Lower leg skin (tissue), 4 donors: ENCODE data around the gene FFAR4. TPM values are rescaled to one million over a fixed set of nuclear protein-coding genes. Genes with fewer than 3 reads are reported as not detected.
"Not testable (repeated sequence)": the region's sequence is repeated elsewhere in the genome, so short reads cannot be mapped to it uniquely, and the experiment has no call there.

Source experiments
- DNase-seq, 2 donors: peaks; one replicate each; pipeline ENCODE4 v3.0.0-alpha.2; 2019; ENCODE audit warnings: low spot score in 2 of 2
- H3K4me3 ChIP-seq: fragments of 200-600 bp; sonication (generic); 2 replicates; pipeline ENCODE4 v1.5.1; 2017; ENCODE audit warnings: mild to moderate bottlenecking, low read depth; ENCODE audit not compliant: poor library complexity, severe bottlenecking
- POLR2A ChIP-seq, 2 donors: fragments of 450-650 bp; IDR thresholded peaks; one replicate each; pipeline ENCODE4 v1.6.1; 2016 to 2017; ENCODE audit warnings: antibody characterized with exemption in 2 of 2, mild to moderate bottlenecking in 1 of 2, moderate library complexity in 1 of 2
- WGBS, 2 donors: methylation state at CpG; one replicate each; pipeline ENCODE4 v1.1.5; 2018; 5-methylcytosine and 5-hydroxymethylcytosine counted together
- intact Hi-C: fragments of 100-400 bp; cut with DNase I; formaldehyde crosslinking; loops from one replicate; pipeline ENCODE4 v1.15.0; 2023; ENCODE audit warnings: low total_unique reads
- total RNA-seq, 4 donors: library from RNA; depleted of rRNA; stranded (reverse); fragments of >200 nt; gene quantifications; one replicate each; pipeline ENCODE4 v1.1.0, GENCODE V29; 2016
- TF ChIP-seq, protein P1 (sequence below), 3 donors: fragments of 450-650 bp; IDR thresholded peaks; one replicate each; pipeline ENCODE4 v1.5.1; 2016; ENCODE audit warnings: antibody characterized with exemption in 3 of 3, mild to moderate bottlenecking in 3 of 3, moderate library complexity in 2 of 3

The FFAR4 gene
- 1 to 10 TPM in 1 of 4 donors, under 1 TPM in 3; 0.34 to 6.1 (median 0.81) TPM for total RNA-seq

- intact Hi-C loops, result no loop called here
- no peak within 1 kb of the TSS for H3K4me3 ChIP-seq
- 1 to 3% methylated on average over 38 to 81 of the region's 85 CpGs for WGBS, 2 donors
- no peak for DNase-seq
- TF ChIP-seq, protein P1, sequence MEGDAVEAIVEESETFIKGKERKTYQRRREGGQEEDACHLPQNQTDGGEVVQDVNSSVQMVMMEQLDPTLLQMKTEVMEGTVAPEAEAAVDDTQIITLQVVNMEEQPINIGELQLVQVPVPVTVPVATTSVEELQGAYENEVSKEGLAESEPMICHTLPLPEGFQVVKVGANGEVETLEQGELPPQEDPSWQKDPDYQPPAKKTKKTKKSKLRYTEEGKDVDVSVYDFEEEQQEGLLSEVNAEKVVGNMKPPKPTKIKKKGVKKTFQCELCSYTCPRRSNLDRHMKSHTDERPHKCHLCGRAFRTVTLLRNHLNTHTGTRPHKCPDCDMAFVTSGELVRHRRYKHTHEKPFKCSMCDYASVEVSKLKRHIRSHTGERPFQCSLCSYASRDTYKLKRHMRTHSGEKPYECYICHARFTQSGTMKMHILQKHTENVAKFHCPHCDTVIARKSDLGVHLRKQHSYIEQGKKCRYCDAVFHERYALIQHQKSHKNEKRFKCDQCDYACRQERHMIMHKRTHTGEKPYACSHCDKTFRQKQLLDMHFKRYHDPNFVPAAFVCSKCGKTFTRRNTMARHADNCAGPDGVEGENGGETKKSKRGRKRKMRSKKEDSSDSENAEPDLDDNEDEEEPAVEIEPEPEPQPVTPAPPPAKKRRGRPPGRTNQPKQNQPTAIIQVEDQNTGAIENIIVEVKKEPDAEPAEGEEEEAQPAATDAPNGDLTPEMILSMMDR (IDR thresholded peaks at IDR 0.05), result no peak
- no peak for TF ChIP-seq POLR2A (IDR thresholded peaks at IDR 0.05)
Measured at GRCh38 chr10:93566435-93567276, at the start of gene FFAR4. TSS of gene FFAR4 (plus strand) at chr10:93566665. CDS start at chr10:93566721, 56 bp downstream.

DNA sequence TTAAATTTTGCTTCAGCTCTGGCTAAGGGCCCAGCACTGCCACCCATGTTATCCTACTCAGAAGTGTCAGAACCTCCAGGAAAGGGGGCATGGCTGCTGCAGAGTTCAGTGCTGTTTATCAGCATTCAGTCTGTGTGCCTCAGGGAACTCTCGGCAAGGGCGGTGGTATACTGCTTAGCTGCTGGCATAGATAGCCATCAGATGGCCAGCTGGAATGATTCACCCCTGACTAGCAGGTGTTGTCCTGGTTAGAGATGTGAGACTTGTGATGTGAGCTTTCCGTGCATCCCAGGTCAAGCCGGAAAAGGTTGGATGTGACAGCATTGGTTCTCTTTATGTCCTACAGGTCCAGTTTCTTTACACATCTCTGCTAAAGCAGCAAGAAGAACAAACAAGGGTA lies 47.9 kb upstream of the FFAR4 start:
- TF ChIP-seq POLR2A (IDR thresholded peaks at IDR 0.05), result no peak
- TF ChIP-seq, protein P1 (IDR thresholded peaks at IDR 0.05), result no peak
- intact Hi-C loops, result no loop called here
- no peak for DNase-seq
- 87 to 91% methylated on average over 4 of the region's 4 CpGs for WGBS, 2 donors
- no peak overlapping the region for H3K4me3 ChIP-seq

DNA sequence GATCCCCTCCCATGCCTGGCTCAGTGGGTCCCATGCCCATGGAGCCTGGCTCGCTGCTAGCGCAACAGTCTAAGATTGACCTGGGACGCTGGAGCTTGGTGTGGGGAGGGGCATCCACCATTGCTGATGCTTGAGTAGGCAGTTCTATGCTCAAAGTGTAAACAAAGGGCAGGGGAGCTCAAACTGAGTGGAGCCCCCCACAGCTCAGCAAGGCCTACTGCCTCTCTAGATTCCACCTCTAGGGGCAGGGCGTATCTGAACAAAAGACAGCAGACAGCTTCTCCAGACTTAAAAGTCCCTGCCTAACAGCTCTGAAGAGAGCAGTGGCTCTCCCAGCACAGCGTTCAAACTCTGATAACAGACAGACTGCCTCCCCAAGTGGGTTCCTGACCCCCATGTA lies 31.2 kb upstream of the FFAR4 start:
- no peak for DNase-seq
- intact Hi-C loops, result no loop called here
- H3K4me3 ChIP-seq, result no peak overlapping the region
- TF ChIP-seq POLR2A (IDR thresholded peaks at IDR 0.05), result no peak
- TF ChIP-seq, protein P1 (IDR thresholded peaks at IDR 0.05), result no peak
- WGBS, 2 donors, result 82 to 94% methylated on average over 4 to 5 of the region's 5 CpGs

- intact Hi-C loops, H3K4me3 ChIP-seq, DNase-seq: not testable (repeated sequence)
- 97% methylated on average over 4 of the region's 4 CpGs for WGBS, 2 donors
Measured at GRCh38 chr10:93540871-93541270, 25.6 kb upstream of the FFAR4 start.

GRCh38 chr10:93541402-93542357 lies 24.8 kb upstream of the FFAR4 start:
- no peak for DNase-seq
- TF ChIP-seq, protein P1 (IDR thresholded peaks at IDR 0.05), result no peak
- no peak for TF ChIP-seq POLR2A (IDR thresholded peaks at IDR 0.05)
- no peak overlapping the region for H3K4me3 ChIP-seq
- intact Hi-C loops, result no loop called here
- WGBS, 2 donors, result 55 to 58% methylated on average over 23 of the region's 23 CpGs

GRCh38 chr10:93542358-93542791 lies 24.1 kb upstream of the FFAR4 start:
- no peak overlapping the region for H3K4me3 ChIP-seq
- 14 to 18% methylated on average over 10 of the region's 10 CpGs for WGBS, 2 donors
- intact Hi-C loops, result no loop called here
- DNase-seq, result no peak
- TF ChIP-seq POLR2A (IDR thresholded peaks at IDR 0.05), result no peak
- TF ChIP-seq, protein P1 (IDR thresholded peaks at IDR 0.05), result no peak

GRCh38 chr10:93546995-93547394 lies 19.5 kb upstream of the FFAR4 start:
- intact Hi-C loops, DNase-seq, H3K4me3 ChIP-seq: not testable (repeated sequence)
- 84% methylated on average over 8 of the region's 8 CpGs for WGBS, 2 donors
